Neural crest cell (in vitro differentiated cells): ENCODE data around the gene ARFIP1. TPM values are rescaled to one million over a fixed set of nuclear protein-coding genes. Genes with fewer than 3 reads are reported as not detected.

Experiments used
- DNase-seq: peaks from one replicate; pipeline ENCODE4 v3.0.0; 2021; ENCODE audit warnings: low read depth, mixed read lengths, low spot score
- H3K27ac Mint-ChIP-seq: one replicate; pipeline ENCODE4 v1.8.0; 2021; ENCODE audit warnings: mild to moderate bottlenecking, mixed read lengths; ENCODE audit not compliant: unreplicated experiment
- H3K27me3 Mint-ChIP-seq: 2 replicates; pipeline ENCODE4 v1.8.0; 2021; ENCODE audit warnings: low read depth, mild to moderate bottlenecking, mixed read lengths
- H3K36me3 Mint-ChIP-seq: 2 replicates; pipeline ENCODE4 v1.8.0; 2021; ENCODE audit warnings: low read depth, mild to moderate bottlenecking, mixed read lengths
- H3K4me1 Mint-ChIP-seq: 2 replicates; pipeline ENCODE4 v1.8.0; 2021; ENCODE audit warnings: mixed read lengths
- H3K4me3 Mint-ChIP-seq: one replicate; pipeline ENCODE4 v1.8.0; 2021; ENCODE audit warnings: mild to moderate bottlenecking, mixed read lengths
- H3K9me3 Mint-ChIP-seq: 2 replicates; pipeline ENCODE4 v1.8.0; 2021; ENCODE audit warnings: mixed read lengths
- CTCF ChIP-seq: fragments of 200-600 bp; sonication (generic); conservative IDR thresholded peaks from 2 replicates; pipeline ENCODE4 v1.5.0; 2021; ENCODE audit warnings: antibody characterized with exemption, mild to moderate bottlenecking
- total RNA-seq: library from RNA; stranded (reverse); gene quantifications from 2 replicates; pipeline ENCODE4 v1.2.1, GENCODE V29; 2021

ARFIP1 gene
- total RNA-seq, 1 donor from 2014 or later = 37.4 TPM

DNA sequence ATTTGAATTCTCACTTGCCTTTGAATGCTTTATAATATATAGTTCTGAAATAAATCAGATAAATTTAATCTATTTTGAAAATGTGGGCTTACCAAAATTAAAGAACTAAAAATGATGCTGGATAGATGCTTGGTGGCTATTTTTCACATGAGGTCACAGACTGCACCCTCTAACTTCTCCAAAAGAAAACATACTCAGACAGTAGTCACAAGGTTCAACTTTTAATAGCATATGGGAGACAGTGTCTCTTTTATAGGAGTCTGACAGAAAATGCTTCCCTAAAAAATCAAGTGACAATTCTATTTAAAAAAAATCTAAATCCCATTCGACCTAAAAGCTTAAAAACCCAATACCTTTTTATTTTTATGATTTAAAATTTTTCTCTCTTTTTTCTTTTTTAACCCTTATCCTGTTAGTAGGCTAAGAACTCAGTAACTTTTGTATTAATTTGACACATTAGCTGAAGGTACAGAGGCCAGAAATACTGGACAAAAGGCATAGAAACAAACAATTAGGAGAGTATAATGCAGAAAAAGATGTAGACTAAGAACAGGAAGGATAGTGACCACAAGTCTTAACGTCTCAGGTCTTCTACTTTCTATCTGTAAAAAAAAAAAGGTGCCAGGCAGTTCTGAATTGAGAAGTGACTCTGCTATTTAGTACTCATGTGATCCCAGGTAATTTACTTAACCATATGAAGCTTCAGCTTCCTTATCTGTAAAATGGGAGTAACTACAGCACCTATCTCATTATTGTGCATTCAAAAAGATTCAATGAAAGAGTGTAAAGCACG is 7.8 kb upstream of the ARFIP1 start:
- H3K27ac Mint-ChIP-seq = no peak overlapping the region
- DNase-seq = no peak
- H3K4me3 Mint-ChIP-seq = no peak overlapping the region
- no peaks in the 10 kb centered on the region for H3K27me3 Mint-ChIP-seq
- no peak for TF ChIP-seq CTCF
- H3K4me1 Mint-ChIP-seq = peaks cover 16% of the 10 kb centered on the region
- H3K9me3 Mint-ChIP-seq = no peaks in the 10 kb centered on the region
- no peaks in the 10 kb centered on the region for H3K36me3 Mint-ChIP-seq

GRCh38 chr4:152773339-152773738 is 6.4 kb upstream of the ARFIP1 start:
- DNase-seq = no peak
- no peak overlapping the region for H3K4me3 Mint-ChIP-seq
- no peak for TF ChIP-seq CTCF
- H3K36me3 Mint-ChIP-seq = no peaks in the 10 kb centered on the region
- no peaks in the 10 kb centered on the region for H3K9me3 Mint-ChIP-seq
- H3K27ac Mint-ChIP-seq = no peak overlapping the region
- H3K27me3 Mint-ChIP-seq = no peaks in the 10 kb centered on the region
- H3K4me1 Mint-ChIP-seq = peaks cover 30% of the 10 kb centered on the region

DNA sequence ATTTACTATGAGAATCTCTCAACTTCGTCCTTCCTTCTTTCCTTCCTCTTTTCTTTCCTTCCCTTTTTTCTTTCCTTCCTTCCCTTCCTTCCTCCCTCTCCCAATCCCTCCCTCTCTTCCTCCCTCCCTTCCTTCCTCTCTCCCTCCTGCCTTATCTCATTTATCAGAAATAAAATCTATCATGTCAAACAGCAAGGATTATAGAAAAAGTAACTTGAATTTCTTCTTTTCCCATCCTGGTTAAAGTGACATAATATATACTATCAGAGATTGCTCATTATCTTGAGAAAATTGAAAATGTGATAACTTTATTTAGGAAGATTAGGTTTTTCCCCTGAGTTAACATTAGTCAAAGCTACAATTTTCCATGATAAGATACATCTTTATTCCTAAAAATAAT is 5.8 kb upstream of the ARFIP1 start:
- H3K9me3 Mint-ChIP-seq = no peaks in the 10 kb centered on the region
- TF ChIP-seq CTCF = no peak
- H3K27me3 Mint-ChIP-seq = no peaks in the 10 kb centered on the region
- no peaks in the 10 kb centered on the region for H3K36me3 Mint-ChIP-seq
- no peak for DNase-seq
- peaks cover 36% of the 10 kb centered on the region for H3K4me1 Mint-ChIP-seq
- H3K4me3 Mint-ChIP-seq = no peak overlapping the region
- H3K27ac Mint-ChIP-seq = no peak overlapping the region

GRCh38 chr4:152776352-152776751 is 3.4 kb upstream of the ARFIP1 start:
- Mint-ChIP-seq H3K9me3 (no peaks in the 10 kb centered on the region), H3K4me1 (peaks cover 45% of the 10 kb centered on the region), H3K27ac (no peak overlapping the region), H3K4me3 (peak overlapping the region; percentile 82), H3K27me3 (no peaks in the 10 kb centered on the region), H3K36me3 (no peaks in the 10 kb centered on the region)
- DNase-seq = no peak
- TF ChIP-seq CTCF = no peak

GRCh38 chr4:152777488-152777887 is 2.3 kb upstream of the ARFIP1 start:
- Mint-ChIP-seq H3K27me3 (no peaks in the 10 kb centered on the region), H3K4me1 (peaks cover 53% of the 10 kb centered on the region), H3K36me3 (no peaks in the 10 kb centered on the region), H3K27ac (no peak overlapping the region), H3K4me3 (peak overlapping the region; percentile 100), H3K9me3 (no peaks in the 10 kb centered on the region)
- TF ChIP-seq CTCF = no peak
- DNase-seq = no peak
